Neuronal stem cell (in vitro differentiated cells): Measurements from ENCODE around the gene CEP131.

ENCODE experiments used
- DNase-seq: peaks from one replicate; pipeline ENCODE4 v3.0.0-alpha.2; 2013; ENCODE audit warnings: low spot score
- H2AFZ ChIP-seq: one replicate; pipeline ENCODE4 v1.6.1; 2013; ENCODE audit warnings: mild to moderate bottlenecking, low read length, inconsistent platforms
- H2AK5ac ChIP-seq: 2 replicates; pipeline ENCODE4 v1.6.1; 2013; ENCODE audit warnings: low read depth, mild to moderate bottlenecking, inconsistent platforms, low read length, moderate library complexity, mixed read lengths
- H2BK120ac ChIP-seq: 2 replicates; pipeline ENCODE4 v1.6.1; 2013; ENCODE audit warnings: low read depth, mild to moderate bottlenecking, inconsistent platforms, low read length, moderate library complexity, mixed read lengths
- H2BK12ac ChIP-seq: one replicate; pipeline ENCODE4 v1.6.1; 2013; ENCODE audit warnings: low read length, inconsistent platforms
- H2BK15ac ChIP-seq: 2 replicates; pipeline ENCODE4 v1.6.1; 2013; ENCODE audit warnings: mild to moderate bottlenecking, low read length, inconsistent platforms, mixed read lengths
- H2BK5ac ChIP-seq: one replicate; pipeline ENCODE4 v1.6.1; 2013; ENCODE audit warnings: inconsistent platforms, mild to moderate bottlenecking, low read length, moderate library complexity
- H3K14ac ChIP-seq: one replicate; pipeline ENCODE4 v1.6.1; 2013; ENCODE audit warnings: low read length, inconsistent platforms
- H3K18ac ChIP-seq: 2 replicates; pipeline ENCODE4 v1.6.1; 2013; ENCODE audit warnings: low read length, inconsistent platforms
- H3K23ac ChIP-seq: 2 replicates; pipeline ENCODE4 v1.6.1; 2013; ENCODE audit warnings: low read depth, mild to moderate bottlenecking, mixed read lengths, low read length, inconsistent platforms; ENCODE audit not compliant: poor library complexity
- H3K27ac ChIP-seq: replicated peaks from 3 replicates; pipeline ENCODE4 v1.5.1; 2013; ENCODE audit warnings: low read length, inconsistent platforms
- H3K27me3 ChIP-seq, 3 experiments: 2 replicates each; pipeline ENCODE4 v1.6.1; 2013; ENCODE audit warnings: low read length in 3 of 3, mild to moderate bottlenecking in 2 of 3, inconsistent platforms in 1 of 3, low read depth in 1 of 3, mixed read lengths in 1 of 3, moderate library complexity in 1 of 3; ENCODE audit not compliant: control insufficient read depth in 3 of 3, insufficient read depth in 3 of 3
- H3K36me3 ChIP-seq, 2 donors: replicated peaks in 1 of 2; 2 replicates each; pipeline ENCODE4 v1.6.1; 2013; ENCODE audit warnings: low read length in 2 of 2; ENCODE audit not compliant: control insufficient read depth in 2 of 2, insufficient read depth in 2 of 2
- H3K4ac ChIP-seq: 2 replicates; pipeline ENCODE4 v1.6.1; 2013; ENCODE audit warnings: inconsistent platforms, mild to moderate bottlenecking, low read length, moderate library complexity
- H3K4me1 ChIP-seq, 2 donors: 1 replicate in 1 of 2; 2 replicates in 1 of 2; pipeline ENCODE4 v1.6.1; 2013; ENCODE audit warnings: low read length in 2 of 2, low read depth in 1 of 2; ENCODE audit not compliant: control insufficient read depth in 2 of 2, insufficient read depth in 1 of 2
- H3K4me2 ChIP-seq: one replicate; pipeline ENCODE4 v1.6.1; 2013; ENCODE audit warnings: mild to moderate bottlenecking, low read length, inconsistent platforms; ENCODE audit not compliant: insufficient read depth, poor library complexity, severe bottlenecking
- H3K4me3 ChIP-seq, 2 donors: 2 replicates each; pipeline ENCODE4 v1.5.1; 2013; ENCODE audit warnings: low read length in 2 of 2, mild to moderate bottlenecking in 2 of 2, inconsistent platforms in 1 of 2, moderate library complexity in 1 of 2
- H3K79me1 ChIP-seq: one replicate; pipeline ENCODE4 v1.6.1; 2013; ENCODE audit warnings: low read depth, mild to moderate bottlenecking, inconsistent platforms, low read length, moderate library complexity
- H3K9ac ChIP-seq: one replicate; pipeline ENCODE4 v1.6.1; 2013; ENCODE audit warnings: mild to moderate bottlenecking, low read depth, low read length, inconsistent platforms; ENCODE audit not compliant: poor library complexity
- H3K9me3 ChIP-seq, 2 donors: replicated peaks in 1 of 2; 2 replicates each; pipeline versions ENCODE3 to v1.6.1; 2013; ENCODE audit warnings: low read length in 2 of 2, mild to moderate bottlenecking in 2 of 2, inconsistent platforms in 1 of 2, low read depth in 1 of 2, mixed read lengths in 1 of 2, moderate library complexity in 1 of 2; ENCODE audit not compliant: control insufficient read depth in 2 of 2, insufficient read depth in 1 of 2
- H4K8ac ChIP-seq: one replicate; pipeline ENCODE4 v1.6.1; 2013; ENCODE audit warnings: low read depth, mild to moderate bottlenecking, inconsistent platforms, low read length, moderate library complexity
- H4K91ac ChIP-seq: one replicate; pipeline ENCODE4 v1.6.1; 2013; ENCODE audit warnings: low read length, low read depth, mild to moderate bottlenecking, inconsistent platforms; ENCODE audit not compliant: poor library complexity
- WGBS, 2 donors: extraction: QIAGEN DNeasy Blood & Tissue Kit; methylation state at CpG; one replicate each; pipeline ENCODE4 v1.1.7; 2013; ENCODE audit warnings: missing lambda C conversion rate in 2 of 2, mixed read lengths in 1 of 2; ENCODE audit not compliant: insufficient read length in 2 of 2, insufficient replicate concordance in 1 of 2; ENCODE audit errors: extremely low coverage in 2 of 2; 5-methylcytosine and 5-hydroxymethylcytosine counted together

CEP131 gene

DNA sequence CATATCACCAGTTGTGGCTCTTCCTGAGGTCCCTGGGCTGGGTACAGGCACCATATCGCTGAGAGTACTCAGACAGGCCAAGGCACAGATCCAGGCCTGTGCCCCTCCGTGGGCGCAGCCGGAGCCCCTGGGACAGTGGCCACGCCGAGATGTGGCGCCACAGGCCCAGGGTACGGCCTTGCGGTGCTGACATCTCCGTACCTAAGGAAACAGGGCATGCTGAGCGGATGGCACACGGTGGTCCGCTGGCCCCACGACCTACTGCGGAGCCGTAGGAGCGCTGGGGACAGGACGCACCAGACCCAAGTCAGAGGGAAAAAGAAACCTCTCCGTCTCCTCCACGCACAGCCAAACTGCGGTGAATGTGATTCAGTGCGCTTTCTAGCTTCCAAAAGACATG is 42.8 kb upstream of the CEP131 start:
- no peak overlapping the region for H3K9ac ChIP-seq
- no CpG with 5 or more reads among the region's 22 CpGs for WGBS, 2 donors
- peaks cover 0 to 2% of the 10 kb centered on the region in 2 donors for H3K9me3 ChIP-seq
- H3K79me1 ChIP-seq, result peaks cover 4% of the 10 kb centered on the region
- no peak overlapping the region for H2BK5ac ChIP-seq
- H3K4me1 ChIP-seq, result peaks cover 0 to 2% of the 10 kb centered on the region in 2 donors
- H3K23ac ChIP-seq, result no peak overlapping the region
- no peak overlapping the region for H2BK12ac ChIP-seq
- H3K4ac ChIP-seq, result no peak overlapping the region
- H3K27me3 ChIP-seq, result no peaks in the 10 kb centered on the region
- no peak overlapping the region for H2BK120ac ChIP-seq
- no peak overlapping the region for H2AK5ac ChIP-seq
- peaks cover 8 to 77% of the 10 kb centered on the region in 2 donors for H3K36me3 ChIP-seq
- H3K4me2 ChIP-seq, result no peak overlapping the region
- H2BK15ac ChIP-seq, result no peak overlapping the region
- DNase-seq, result no peak
- no peak overlapping the region for H3K14ac ChIP-seq
- H3K4me3 ChIP-seq, result no peak overlapping the region
- H3K18ac ChIP-seq, result no peak overlapping the region
- no peak overlapping the region for H3K27ac ChIP-seq
- H2AFZ ChIP-seq, result no peak overlapping the region
- H4K91ac ChIP-seq, result no peak overlapping the region
- no peak overlapping the region for H4K8ac ChIP-seq

- no peak overlapping the region for H2BK15ac ChIP-seq
- H2BK12ac ChIP-seq, result no peak overlapping the region
- H3K79me1 ChIP-seq, result peaks cover 4% of the 10 kb centered on the region
- H2BK5ac ChIP-seq, result no peak overlapping the region
- H3K4ac ChIP-seq, result no peak overlapping the region
- H4K8ac ChIP-seq, result no peak overlapping the region
- peaks cover 0 to 2% of the 10 kb centered on the region in 2 donors for H3K4me1 ChIP-seq
- peaks cover 9 to 77% of the 10 kb centered on the region in 2 donors for H3K36me3 ChIP-seq
- H2AFZ ChIP-seq, result no peak overlapping the region
- H3K4me3 ChIP-seq, result no peak overlapping the region
- no peak overlapping the region for H2AK5ac ChIP-seq
- no peak overlapping the region for H3K4me2 ChIP-seq
- H2BK120ac ChIP-seq, result no peak overlapping the region
- H3K18ac ChIP-seq, result no peak overlapping the region
- H3K27ac ChIP-seq, result no peak overlapping the region
- no CpG with 5 or more reads among the region's 12 CpGs for WGBS, 2 donors
- peaks cover 0 to 2% of the 10 kb centered on the region in 2 donors for H3K9me3 ChIP-seq
- no peak overlapping the region for H3K14ac ChIP-seq
- H4K91ac ChIP-seq, result no peak overlapping the region
- no peak for DNase-seq
- no peaks in the 10 kb centered on the region for H3K27me3 ChIP-seq
- no peak overlapping the region for H3K23ac ChIP-seq
- H3K9ac ChIP-seq, result peak overlapping the region; percentile 38
Measured at GRCh38 chr17:81264640-81265039, 41.9 kb upstream of the CEP131 start.

DNA sequence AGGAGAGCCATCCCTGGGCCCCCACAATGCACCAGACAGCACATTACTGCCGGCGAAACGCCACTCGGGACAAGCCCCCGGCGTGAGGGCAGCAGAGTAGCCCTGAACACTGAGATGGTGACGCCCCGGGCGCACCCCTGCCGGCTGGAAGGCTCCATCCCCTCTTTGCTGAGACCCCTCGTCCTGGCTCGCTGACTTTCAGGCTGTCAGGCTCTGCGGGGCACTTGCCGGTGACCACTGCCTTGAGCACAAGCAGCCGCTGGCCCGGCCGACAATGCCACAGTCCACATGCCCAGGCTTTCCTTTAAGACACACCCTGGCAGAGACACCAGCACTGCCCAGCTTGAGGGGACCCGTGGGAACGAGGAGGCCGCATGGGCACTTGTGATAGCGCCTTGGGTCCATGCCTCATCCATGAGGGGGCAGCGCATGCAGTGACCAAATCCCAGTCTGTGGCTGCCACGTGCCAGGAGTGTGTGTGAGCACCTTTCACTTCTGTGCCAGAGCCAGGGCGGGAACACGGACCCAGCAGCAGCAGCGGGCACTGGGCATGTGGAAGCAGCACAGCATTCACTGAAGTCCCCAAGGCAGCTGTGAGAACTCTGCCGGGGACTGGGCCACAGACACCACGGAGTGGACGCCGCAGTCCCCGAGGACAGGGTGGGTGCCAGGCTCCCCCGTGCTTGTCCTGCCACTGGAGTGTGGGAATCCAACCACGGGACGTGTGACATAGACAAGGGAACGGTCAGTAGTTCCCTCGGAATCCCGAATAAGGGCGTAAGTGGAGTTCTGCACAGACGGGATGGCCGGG is 40.8 kb upstream of the CEP131 start:
- no CpG with 5 or more reads among the region's 40 CpGs for WGBS, 2 donors
- no peak overlapping the region for H3K14ac ChIP-seq
- no peak overlapping the region for H4K91ac ChIP-seq
- no peak overlapping the region for H2BK12ac ChIP-seq
- peak overlapping the region; percentile 39 for H2BK5ac ChIP-seq
- DNase-seq, result no peak
- H3K9me3 ChIP-seq, result peaks cover 0 to 2% of the 10 kb centered on the region in 2 donors
- H3K4ac ChIP-seq, result no peak overlapping the region
- H3K4me1 ChIP-seq, result peaks cover 0 to 2% of the 10 kb centered on the region in 2 donors
- H3K27ac ChIP-seq, result no peak overlapping the region
- no peak overlapping the region for H2AK5ac ChIP-seq
- H3K23ac ChIP-seq, result peak overlapping the region; percentile 43
- H3K4me2 ChIP-seq, result no peak overlapping the region
- no peaks in the 10 kb centered on the region for H3K27me3 ChIP-seq
- no peak overlapping the region for H3K4me3 ChIP-seq
- peak overlapping the region; percentile 4 for H3K9ac ChIP-seq
- no peak overlapping the region for H4K8ac ChIP-seq
- peaks cover 4% of the 10 kb centered on the region for H3K79me1 ChIP-seq
- H3K18ac ChIP-seq, result no peak overlapping the region
- no peak overlapping the region for H2AFZ ChIP-seq
- H2BK15ac ChIP-seq, result no peak overlapping the region
- H2BK120ac ChIP-seq, result no peak overlapping the region
- H3K36me3 ChIP-seq, result peaks cover 10 to 77% of the 10 kb centered on the region in 2 donors

- H3K4me3 ChIP-seq, result no peak overlapping the region
- H3K9ac ChIP-seq, result no peak overlapping the region
- H3K4me2 ChIP-seq, result no peak overlapping the region
Measured at GRCh38 chr17:81261582-81262336, 39.0 kb upstream of the CEP131 start.

More at GRCh38 chr17:81261582-81262336, 39.0 kb upstream of the CEP131 start:
- Histone ChIP-seq H3K18ac (no peak overlapping the region), H2AFZ (no peak overlapping the region), H2BK120ac (no peak overlapping the region), H3K14ac (no peak overlapping the region), H4K8ac (no peak overlapping the region), H2BK12ac (no peak overlapping the region), H3K36me3 (peaks cover 10 to 68% of the 10 kb centered on the region in 2 donors), H4K91ac (no peak overlapping the region), H2BK15ac (no peak overlapping the region), H3K27me3 (no peaks in the 10 kb centered on the region), H3K9me3 (no peaks in the 10 kb centered on the region), H3K79me1 (peaks cover 4% of the 10 kb centered on the region), H3K4me1 (no peaks in the 10 kb centered on the region), H3K23ac (no peak overlapping the region), H3K4ac (no peak overlapping the region), H3K27ac (no peak overlapping the region), H2AK5ac (no peak overlapping the region), H2BK5ac (no peak overlapping the region)
- no peak for DNase-seq
- WGBS, 2 donors, result no CpG with 5 or more reads among the region's 36 CpGs
